HL-60/S4 (cell line): ENCODE results near the gene RNGTT.
"Not testable (repeated sequence)": the region's sequence is repeated elsewhere in the genome, so short reads cannot be mapped to it uniquely, and the experiment has no call there.

ENCODE experiments used
- in situ Hi-C: fragments of 300-500 bp; cut with MboI; formaldehyde crosslinking; loops from 2 replicates; pipeline ENCODE4 v1.14.3; 2022; ENCODE audit warnings: low sequenced_read_pairs

Gene RNGTT

GRCh38 chr6:88972504-88973423 is 9.3 kb upstream of the RNGTT start:
- in situ Hi-C loops = no loop called here

GRCh38 chr6:88970301-88970700 is 6.9 kb upstream of the RNGTT start:
- in situ Hi-C loops = no loop called here

GRCh38 chr6:88969255-88969654 is 5.8 kb upstream of the RNGTT start:
- in situ Hi-C loops = not testable (repeated sequence)

- in situ Hi-C loops = no loop called here
Observed at GRCh38 chr6:88967891-88968290, 4.5 kb upstream of the RNGTT start.

DNA sequence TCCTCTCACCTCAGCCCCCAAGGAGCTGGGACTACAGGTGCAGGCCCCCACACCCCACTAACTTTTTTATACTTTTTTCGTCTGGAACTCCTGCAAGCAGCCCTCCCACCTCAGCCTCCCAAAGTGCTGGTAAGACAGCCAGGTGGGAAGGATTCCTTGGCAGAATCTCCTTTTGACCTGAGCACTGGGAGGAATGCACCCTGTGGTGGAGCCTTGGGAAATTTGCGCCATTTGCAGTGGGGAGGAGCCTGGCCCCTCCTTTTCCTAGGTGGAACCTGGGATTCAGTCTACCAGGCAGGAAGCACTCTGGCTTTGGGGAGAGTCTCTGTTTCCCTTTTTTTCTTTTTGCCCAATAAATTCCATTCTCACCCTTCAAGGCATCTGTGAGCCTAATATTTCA is 2.3 kb upstream of the RNGTT start:
- in situ Hi-C loops = no loop called here

- in situ Hi-C loops = no loop called here
Observed at GRCh38 chr6:88964509-88964908, 1.1 kb upstream of the RNGTT start.

DNA sequence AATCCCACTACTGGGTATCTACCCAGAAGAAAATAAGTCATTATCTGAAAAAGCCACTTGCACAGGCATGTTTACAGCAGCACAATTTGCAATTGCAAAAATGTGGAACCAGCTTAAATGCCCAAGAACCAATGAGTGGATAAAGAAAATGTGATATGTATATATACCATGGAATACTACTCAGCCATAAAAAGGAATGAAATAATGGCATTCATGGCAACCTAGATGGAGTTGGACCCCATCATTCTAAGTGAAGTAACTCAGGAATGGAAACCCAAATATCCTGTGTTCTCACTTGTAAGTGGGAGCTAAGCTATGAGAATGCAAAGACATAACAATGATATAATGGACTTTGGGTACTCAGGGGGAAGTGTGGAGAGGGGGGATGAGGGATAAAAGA is 4.6 kb downstream of the RNGTT start:
- in situ Hi-C loops = no loop called here

DNA sequence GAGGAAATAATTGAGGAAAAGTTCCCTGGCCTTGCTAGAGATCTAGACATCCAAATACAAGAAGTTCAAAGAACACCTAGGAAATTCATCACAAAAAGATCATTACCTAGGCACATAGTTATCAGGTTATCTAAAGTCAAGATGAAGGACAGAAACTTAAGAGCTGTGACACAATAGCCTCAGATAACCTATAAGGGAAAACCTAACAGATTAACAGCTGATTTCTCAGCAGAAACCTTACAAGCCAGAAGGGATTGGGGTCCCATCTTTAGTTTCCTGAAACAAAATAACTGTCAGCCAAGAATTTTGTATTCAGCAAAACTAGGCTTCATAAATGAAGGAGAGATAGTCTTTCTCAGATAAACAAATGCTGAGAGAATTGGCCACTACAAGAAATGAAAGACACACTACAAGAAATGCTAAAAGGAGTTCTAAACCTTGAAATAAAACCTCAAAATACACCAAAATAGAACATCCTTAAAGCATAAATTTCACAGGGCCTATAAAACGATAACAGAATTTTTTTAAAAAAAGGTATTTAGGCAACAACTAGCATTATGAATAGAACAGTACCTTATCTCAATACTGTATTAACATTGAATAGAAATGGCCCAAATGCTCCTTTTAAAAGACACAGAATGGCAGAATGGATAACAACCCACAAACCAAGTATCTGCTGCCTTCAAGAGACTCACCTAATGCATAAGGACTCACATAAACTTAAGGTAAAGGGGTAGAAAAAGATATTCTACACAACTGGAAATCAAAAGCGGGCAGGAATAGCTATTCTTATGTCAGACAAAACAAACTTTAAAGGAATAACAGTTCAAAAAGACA is 9.7 kb downstream of the RNGTT start:
- in situ Hi-C loops = no loop called here

GRCh38 chr6:88952065-88952704 is 11.2 kb downstream of the RNGTT start:
- in situ Hi-C loops = no loop called here

DNA sequence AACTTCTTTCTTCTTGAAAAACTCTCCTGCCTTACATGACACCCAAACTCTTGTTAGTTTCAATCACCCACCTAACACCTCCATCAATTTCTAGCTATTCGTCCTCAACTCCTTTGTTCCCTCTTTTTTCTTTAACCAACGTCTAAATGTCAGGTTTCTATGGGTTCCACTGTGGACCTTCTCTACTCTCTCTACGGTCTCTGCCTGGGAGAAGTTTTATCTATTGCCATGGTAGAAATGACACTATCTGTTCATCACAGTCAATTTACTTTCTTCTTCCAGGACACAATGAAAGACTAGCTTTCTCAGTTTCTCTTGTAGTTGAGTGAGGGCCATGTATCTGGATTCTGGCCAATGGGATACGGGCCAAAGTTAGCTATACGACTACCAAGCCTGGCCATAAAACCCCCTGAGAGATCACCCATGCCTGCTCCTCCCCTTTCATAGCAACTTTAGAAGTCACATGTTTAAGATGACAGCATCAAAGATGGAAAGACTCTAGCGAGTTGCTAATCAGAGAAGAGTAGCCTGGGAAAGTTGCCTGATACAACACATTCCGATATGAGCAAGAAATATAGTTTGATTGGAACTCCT is 17.9 kb downstream of the RNGTT start:
- in situ Hi-C loops = no loop called here

DNA sequence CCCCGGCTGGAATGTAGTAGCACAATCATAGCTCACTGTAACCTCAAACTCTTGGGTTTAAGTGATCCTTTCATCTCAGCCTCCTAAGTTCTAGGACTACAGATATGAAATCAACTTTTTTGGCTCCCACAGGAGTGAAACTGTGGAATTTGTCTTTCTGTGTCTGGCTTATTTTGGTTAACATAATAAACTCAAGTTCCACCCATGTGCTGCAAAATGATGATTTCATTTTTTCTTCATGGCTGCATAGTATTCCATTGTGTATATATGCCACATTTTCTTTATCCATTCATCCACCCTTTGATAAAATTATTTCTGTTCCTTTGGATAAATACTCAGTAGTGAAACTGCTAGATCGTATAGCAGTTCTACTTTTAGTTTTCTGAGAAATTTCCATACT is 29.9 kb downstream of the RNGTT start:
- in situ Hi-C loops = no loop called here

DNA sequence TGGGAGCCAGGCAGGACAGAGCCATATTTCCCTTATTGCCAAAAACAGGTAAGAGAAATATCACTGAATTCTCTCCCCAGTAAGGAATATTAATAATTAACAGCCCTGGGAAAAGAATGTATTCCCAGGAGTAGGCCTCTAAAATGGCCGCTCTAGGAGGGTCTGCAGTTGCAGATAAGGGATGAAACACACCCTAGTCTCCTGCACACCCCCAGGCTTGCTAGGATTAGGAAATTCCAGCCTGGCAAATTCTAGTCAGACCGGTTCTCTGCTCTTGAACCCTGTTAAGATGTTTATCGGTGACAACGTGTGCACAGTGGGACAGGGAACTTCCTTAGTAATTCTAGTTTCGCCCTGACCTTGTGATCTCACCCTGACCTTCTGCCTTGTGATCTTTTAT is 31.4 kb downstream of the RNGTT start:
- in situ Hi-C loops = not testable (repeated sequence)

- in situ Hi-C loops = no loop called here
Observed at GRCh38 chr6:88922775-88923548, 40.5 kb downstream of the RNGTT start.

- in situ Hi-C loops = no loop called here
Observed at GRCh38 chr6:88921734-88922133, 41.7 kb downstream of the RNGTT start.

DNA sequence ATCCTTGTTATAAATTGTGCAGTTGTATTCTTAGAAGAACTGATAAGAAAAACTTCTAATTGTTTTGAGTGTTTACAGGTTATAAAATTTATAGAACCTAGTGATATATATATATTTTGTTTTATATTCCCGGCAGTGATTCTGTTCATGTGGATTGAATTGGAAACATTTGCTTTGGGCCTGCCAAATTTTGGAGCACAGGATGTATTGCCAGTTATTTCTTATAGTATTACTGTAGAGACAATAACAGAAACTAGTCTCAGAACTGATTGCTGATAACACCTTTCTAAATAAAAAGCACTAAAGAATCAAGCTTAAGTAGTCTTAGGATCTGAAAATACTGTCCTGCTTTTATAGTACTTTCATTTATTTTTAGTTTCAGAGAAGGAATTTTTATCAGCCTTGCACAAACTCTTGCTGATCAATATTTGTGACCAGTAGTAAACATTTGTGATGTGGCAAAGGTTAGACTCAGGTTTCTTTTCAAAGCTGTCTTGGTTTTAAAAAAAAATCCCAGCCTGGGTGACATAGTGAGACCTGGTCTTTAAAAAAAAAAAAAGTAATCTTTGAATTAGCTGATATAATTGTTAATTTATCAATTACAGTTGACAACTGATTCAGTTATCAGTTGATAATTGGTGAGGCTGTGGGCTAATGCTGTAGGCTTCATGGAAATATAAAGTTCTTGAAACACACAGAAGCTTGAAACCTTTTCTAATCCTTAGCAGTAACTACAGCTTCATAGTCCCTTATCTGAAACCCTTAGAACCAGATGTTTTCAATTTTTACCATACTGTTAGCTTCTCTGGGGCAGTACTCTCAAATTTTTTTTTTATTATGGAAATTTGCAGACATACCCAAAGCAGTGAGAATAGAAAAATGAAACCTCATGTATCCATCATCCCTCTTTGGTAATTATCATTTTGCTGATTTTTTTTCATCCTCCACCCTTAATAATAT is 42.4 kb downstream of the RNGTT start:
- in situ Hi-C loops = no loop called here

DNA sequence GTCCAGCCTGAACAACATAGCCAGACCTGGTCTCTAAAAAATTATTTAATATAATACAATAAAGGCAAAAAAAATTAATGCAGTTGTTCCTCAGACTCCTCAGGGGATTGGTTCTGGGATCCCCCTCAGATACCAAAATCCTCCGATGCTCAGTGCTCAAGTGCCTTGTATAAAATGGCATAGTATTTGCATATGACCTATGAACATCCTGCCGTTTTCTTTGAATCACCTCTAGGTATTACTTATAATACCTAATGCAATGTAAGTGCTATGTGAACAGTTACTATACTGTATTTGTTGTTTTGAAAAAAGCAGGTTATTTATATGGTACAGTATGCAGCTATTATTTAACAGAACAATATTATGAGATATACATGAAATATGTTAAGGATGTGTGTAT is 43.3 kb downstream of the RNGTT start:
- in situ Hi-C loops = no loop called here

DNA sequence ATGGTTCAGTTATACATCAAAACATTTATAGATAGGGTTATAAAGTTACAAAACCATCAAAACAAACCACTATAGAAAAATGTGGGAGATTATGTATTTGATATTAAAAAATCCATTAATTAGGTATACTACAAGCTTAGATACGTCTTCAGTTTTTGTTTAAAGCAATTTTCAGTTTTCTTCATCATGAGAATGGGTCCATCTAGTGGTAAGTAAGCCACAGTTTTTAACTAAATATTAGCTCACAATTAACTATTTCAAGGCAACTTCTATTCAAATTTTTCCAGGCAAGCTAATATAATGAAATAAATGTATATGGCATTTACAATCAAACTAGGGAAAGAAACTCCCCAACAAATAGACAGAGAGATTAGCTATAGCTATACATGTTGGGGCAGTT is 44.4 kb downstream of the RNGTT start:
- in situ Hi-C loops = no loop called here

GRCh38 chr6:88916615-88917208 is 46.7 kb downstream of the RNGTT start:
- in situ Hi-C loops = no loop called here
